22Rv1 (cell line): Measurements from ENCODE around the gene NR2F6.

Experiments
- H3K27ac ChIP-seq: fragments of 450-650 bp; 2 replicates; pipeline ENCODE4 v1.5.1; 2017
- CTCF ChIP-seq: fragments of 450-650 bp; IDR thresholded peaks from 2 replicates; pipeline ENCODE4 v1.5.1; 2017; ENCODE audit warnings: mild to moderate bottlenecking
- ZFX ChIP-seq: fragments of 450-650 bp; IDR thresholded peaks from 2 replicates; pipeline ENCODE4 v1.6.1; 2017; ENCODE audit warnings: antibody characterized with exemption, borderline replicate concordance

The NR2F6 gene

GRCh38 chr19:17235971-17236777, 9.5 kb downstream of the NR2F6 start:
- peak overlapping the region; percentile 90 for H3K27ac ChIP-seq
- TF ChIP-seq CTCF (no peak), ZFX (no peak)

- H3K27ac ChIP-seq: peak overlapping the region; percentile 90
- TF ChIP-seq ZFX (no peak), CTCF (peak; percentile 84)
These were observed 10.3 kb downstream of the NR2F6 start for GRCh38 chr19:17235300-17235970.

- TF ChIP-seq ZFX: no peak
- TF ChIP-seq CTCF: no peak
- peak overlapping the region; percentile 90 for H3K27ac ChIP-seq
These were observed 10.8 kb downstream of the NR2F6 start for GRCh38 chr19:17234911-17235299.

GRCh38 chr19:17232258-17232657, 13.5 kb downstream of the NR2F6 start:
- TF ChIP-seq ZFX (no peak), CTCF (no peak)
- H3K27ac ChIP-seq: no peak overlapping the region

GRCh38 chr19:17229890-17230289, 15.8 kb downstream of the NR2F6 start:
- TF ChIP-seq CTCF: no peak
- no peak overlapping the region for H3K27ac ChIP-seq

GRCh38 chr19:17227798-17228367, 17.8 kb downstream of the NR2F6 start:
- no peak for TF ChIP-seq ZFX

GRCh38 chr19:17226002-17226933, 19.5 kb downstream of the NR2F6 start, which contains the start of gene OCEL1:
OCEL1 (plus strand) TSS chr19:17226226; CDS start chr19:17226248, 22 bp downstream.
- H3K27ac ChIP-seq: peak within 1 kb of the TSS; percentile 92
- TF ChIP-seq CTCF (no peak), ZFX (no peak)

More at GRCh38 chr19:17227798-17228367, 17.8 kb downstream of the NR2F6 start:
- peak overlapping the region; percentile 92 for H3K27ac ChIP-seq
